Mucosa of rectum (tissue), 2 donors: Measurements from ENCODE around the gene ZNF487.

Experiments
- H3K27ac ChIP-seq, 2 donors: one replicate each; pipeline ENCODE4 v1.7.0; 2013; ENCODE audit warnings: inconsistent platforms in 2 of 2, low read depth in 2 of 2, low read length in 2 of 2
- H3K27me3 ChIP-seq, 2 donors: one replicate each; pipeline ENCODE4 v1.7.0; 2013; ENCODE audit warnings: low read length in 2 of 2; ENCODE audit not compliant: control insufficient read depth in 2 of 2, insufficient read depth in 2 of 2
- H3K36me3 ChIP-seq, 2 donors: one replicate each; pipeline ENCODE4 v1.7.0; 2013; ENCODE audit warnings: low read length in 2 of 2; ENCODE audit not compliant: control insufficient read depth in 2 of 2, insufficient read depth in 2 of 2
- H3K4me1 ChIP-seq, 2 donors: one replicate each; pipeline ENCODE4 v1.7.0; 2013; ENCODE audit warnings: low read length in 2 of 2, mild to moderate bottlenecking in 1 of 2; ENCODE audit not compliant: control insufficient read depth in 2 of 2, insufficient read depth in 2 of 2
- H3K4me3 ChIP-seq, 2 donors: one replicate each; pipeline ENCODE4 v1.7.0; 2013; ENCODE audit warnings: low read length in 2 of 2
- H3K9ac ChIP-seq, 2 donors: one replicate each; pipeline ENCODE4 v1.7.0; 2013; ENCODE audit warnings: low read length in 2 of 2, low read depth in 1 of 2, mild to moderate bottlenecking in 1 of 2
- H3K9me3 ChIP-seq, 2 donors: one replicate each; pipeline ENCODE4 v1.7.0; 2013; ENCODE audit warnings: low read length in 2 of 2; ENCODE audit not compliant: control insufficient read depth in 2 of 2
- donor health status: healthy.
- donor health status: Normal muscosa, but diverticular disease.

Gene ZNF487

DNA sequence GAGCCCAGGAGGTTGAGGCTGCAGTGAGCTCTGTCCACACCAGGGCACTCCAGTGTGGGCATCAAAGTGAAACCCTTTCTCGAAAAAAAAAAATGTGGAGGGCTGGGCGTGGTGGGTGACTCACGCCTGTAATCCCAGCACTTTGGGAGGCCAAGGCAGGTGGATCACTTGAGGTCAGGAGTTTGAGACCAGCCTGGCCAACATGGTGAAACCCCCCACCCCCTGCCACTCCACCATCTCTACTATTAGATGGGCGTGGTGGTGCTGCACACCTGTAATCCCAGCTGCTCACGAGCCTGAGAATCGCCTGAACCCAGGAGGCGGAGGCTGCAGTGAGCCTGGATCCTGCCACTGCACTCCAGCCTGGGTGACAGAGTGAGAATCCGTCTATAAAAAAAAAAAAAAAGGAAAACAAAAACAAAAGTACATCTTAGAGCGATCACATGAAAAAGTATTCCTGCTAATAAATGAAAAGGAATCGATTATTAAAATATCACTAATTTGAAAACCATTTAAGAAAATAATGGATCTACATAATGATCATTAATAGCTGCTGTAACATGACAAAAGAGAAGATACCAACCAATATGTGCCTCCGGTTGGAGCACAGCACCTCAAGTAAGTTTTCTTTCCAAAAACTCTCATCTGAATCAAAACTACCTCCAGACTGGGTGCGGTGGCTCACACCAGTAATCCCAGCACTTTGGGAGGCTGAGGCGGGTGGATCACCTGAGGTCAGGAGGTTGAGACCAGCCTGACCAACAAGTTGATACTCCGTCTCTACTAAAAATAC, 32.8 kb upstream of the ZNF487 start:
- Histone ChIP-seq H3K9ac (no peak overlapping the region), H3K27ac (peak overlapping the region; percentile 3 to 32), H3K4me1 (peaks cover 36 to 49% of the 10 kb centered on the region in 2 donors), H3K27me3 (no peaks in the 10 kb centered on the region), H3K4me3 (peak overlapping the region in 1 of 2 donors; percentile 48), H3K9me3 (no peaks in the 10 kb centered on the region), H3K36me3 (peaks cover 0 to 10% of the 10 kb centered on the region in 2 donors)

- H3K27me3 ChIP-seq = no peaks in the 10 kb centered on the region
- H3K4me1 ChIP-seq = peaks cover 31 to 44% of the 10 kb centered on the region in 2 donors
- H3K4me3 ChIP-seq = peak overlapping the region in 1 of 2 donors; percentile 59
- H3K27ac ChIP-seq = no peak overlapping the region
- H3K9me3 ChIP-seq = no peaks in the 10 kb centered on the region
- no peak overlapping the region for H3K9ac ChIP-seq
- peaks cover 0 to 4% of the 10 kb centered on the region in 2 donors for H3K36me3 ChIP-seq
Observed at GRCh38 chr10:43404704-43405084, 32.2 kb upstream of the ZNF487 start.

- H3K27ac ChIP-seq = peak overlapping the region; percentile 96 to 99
- peaks cover 28 to 41% of the 10 kb centered on the region in 2 donors for H3K4me1 ChIP-seq
- no peaks in the 10 kb centered on the region for H3K9me3 ChIP-seq
- peak overlapping the region; percentile 83 to 96 for H3K9ac ChIP-seq
- H3K27me3 ChIP-seq = no peaks in the 10 kb centered on the region
- no peaks in the 10 kb centered on the region for H3K36me3 ChIP-seq
- peak overlapping the region; percentile 74 to 88 for H3K4me3 ChIP-seq
Observed at GRCh38 chr10:43407148-43407575, 29.7 kb upstream of the ZNF487 start.

- H3K4me1 ChIP-seq = peaks cover 28 to 35% of the 10 kb centered on the region in 2 donors
- peak overlapping the region; percentile 96 to 99 for H3K27ac ChIP-seq
- H3K36me3 ChIP-seq = no peaks in the 10 kb centered on the region
- H3K27me3 ChIP-seq = no peaks in the 10 kb centered on the region
- H3K4me3 ChIP-seq = peak overlapping the region; percentile 74 to 88
- peak overlapping the region; percentile 83 to 96 for H3K9ac ChIP-seq
- H3K9me3 ChIP-seq = no peaks in the 10 kb centered on the region
Observed at GRCh38 chr10:43407576-43408330, 29.2 kb upstream of the ZNF487 start.

GRCh38 chr10:43408331-43408709, 28.6 kb upstream of the ZNF487 start:
- no peaks in the 10 kb centered on the region for H3K27me3 ChIP-seq
- H3K27ac ChIP-seq = peak overlapping the region; percentile 96 to 99
- no peaks in the 10 kb centered on the region for H3K36me3 ChIP-seq
- H3K4me1 ChIP-seq = peaks cover 25 to 31% of the 10 kb centered on the region in 2 donors
- peak overlapping the region; percentile 83 to 96 for H3K9ac ChIP-seq
- H3K4me3 ChIP-seq = peak overlapping the region; percentile 74 to 88
- no peaks in the 10 kb centered on the region for H3K9me3 ChIP-seq

DNA sequence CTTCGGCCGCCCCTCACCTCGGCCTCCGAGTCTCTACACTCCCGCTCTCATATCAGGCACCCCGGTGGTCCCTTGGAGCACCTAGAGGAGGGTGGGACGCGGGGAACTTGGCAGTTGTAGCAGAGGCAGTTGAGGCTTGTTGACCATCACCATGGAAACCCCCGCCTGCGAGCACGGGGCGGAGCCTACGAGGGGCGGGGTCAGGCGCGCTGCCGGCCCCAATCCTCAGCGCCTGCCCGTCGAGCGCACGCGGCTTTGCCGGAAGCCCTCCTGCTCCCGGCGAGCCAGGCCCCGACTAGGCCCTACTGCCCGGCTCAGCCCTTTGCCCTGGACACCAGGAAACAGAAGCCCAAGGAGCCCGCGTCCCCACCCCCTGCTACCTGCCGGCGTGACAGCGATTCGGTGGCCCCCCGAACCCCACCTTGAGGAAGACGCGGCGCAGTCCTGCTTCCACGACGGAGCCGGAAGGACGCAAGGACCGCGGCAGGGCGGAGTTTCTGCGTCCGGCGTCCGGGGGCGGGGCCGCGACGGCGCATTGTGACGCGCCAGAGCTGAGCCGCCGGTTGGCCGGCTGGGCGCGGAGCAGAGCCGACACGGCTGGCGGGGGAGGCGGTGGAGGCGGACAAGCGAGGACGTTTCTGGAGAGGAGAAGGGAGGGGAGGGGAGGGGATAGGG, 28.1 kb upstream of the ZNF487 start, which contains the start of gene HNRNPF:
Gene HNRNPF (minus strand): TSS at position 477 of the 675 bp plus-strand sequence. CDS start 21,302 bp downstream, outside the sequence.
- H3K9me3 ChIP-seq = no peaks in the 10 kb centered on the region
- no peaks in the 10 kb centered on the region for H3K36me3 ChIP-seq
- H3K4me3 ChIP-seq = peak within 1 kb of the TSS; percentile 88 to 90
- no peaks in the 10 kb centered on the region for H3K27me3 ChIP-seq
- peak within 1 kb of the TSS; percentile 96 to 98 for H3K9ac ChIP-seq
- peak within 1 kb of the TSS; percentile 96 to 99 for H3K27ac ChIP-seq
- H3K4me1 ChIP-seq = peaks cover 20 to 26% of the 10 kb centered on the region in 2 donors

DNA sequence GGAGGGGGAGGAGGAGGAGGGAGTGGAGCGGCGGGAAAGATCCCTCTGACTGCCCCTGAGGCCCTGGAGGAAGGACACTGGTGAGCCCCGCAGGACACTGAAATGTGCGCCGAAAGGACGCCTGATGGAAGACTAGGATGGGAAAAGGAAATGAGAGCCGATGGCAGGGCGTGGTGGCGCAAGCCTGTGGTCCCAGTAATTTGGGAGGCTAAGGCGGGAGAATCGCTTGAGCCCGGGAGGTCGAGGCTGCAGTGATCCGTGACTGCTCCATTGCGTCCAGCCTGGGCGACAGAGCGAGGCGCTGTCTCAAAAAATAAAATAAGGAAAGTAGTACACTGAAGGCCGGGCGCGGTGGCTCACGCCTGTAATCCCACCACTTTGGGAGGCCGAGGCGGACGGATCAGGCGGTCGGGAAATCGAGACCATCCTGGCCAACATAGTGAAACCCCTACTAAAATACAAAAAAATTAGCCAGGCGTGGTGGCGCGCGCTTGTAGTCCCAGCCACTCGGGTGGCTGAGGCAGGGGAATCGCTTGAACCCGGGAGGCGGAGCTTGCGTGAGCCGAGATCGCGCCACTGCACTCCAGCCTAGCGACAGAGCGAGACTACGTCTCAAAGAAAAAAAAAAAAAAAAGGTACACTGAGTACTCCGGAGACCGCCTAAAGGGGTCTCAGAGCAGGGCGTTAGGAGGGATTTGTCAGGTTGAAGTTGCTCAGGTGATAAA, 27.4 kb upstream of the ZNF487 start:
- Histone ChIP-seq H3K9ac (peak overlapping the region; percentile 96 to 98), H3K27ac (peak overlapping the region; percentile 96 to 99), H3K36me3 (no peaks in the 10 kb centered on the region), H3K9me3 (no peaks in the 10 kb centered on the region), H3K27me3 (no peaks in the 10 kb centered on the region), H3K4me1 (peaks cover 15 to 19% of the 10 kb centered on the region in 2 donors), H3K4me3 (peak overlapping the region; percentile 79 to 90)

DNA sequence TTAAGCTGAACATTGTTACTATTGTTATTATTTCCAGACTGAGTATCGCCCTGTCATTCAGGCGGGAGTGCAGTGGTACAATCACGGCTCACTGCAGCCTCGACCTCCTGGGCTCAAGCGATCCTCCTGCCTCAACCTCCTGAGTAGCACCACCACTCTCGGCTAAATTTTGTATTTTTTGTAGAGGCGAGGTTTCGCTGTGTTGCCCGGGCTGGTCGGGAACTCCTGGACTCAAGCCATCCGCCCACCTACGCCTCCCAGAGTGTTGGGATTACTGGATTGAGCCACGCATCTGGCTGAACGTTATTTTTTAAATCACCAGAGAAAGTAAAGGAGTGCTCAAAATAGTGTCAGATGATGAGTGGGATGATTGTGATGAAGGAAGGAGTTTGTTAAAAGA, 26.6 kb upstream of the ZNF487 start:
- Histone ChIP-seq H3K27ac (peak overlapping the region; percentile 96 to 99), H3K9ac (peak overlapping the region in 1 of 2 donors; percentile 96), H3K36me3 (no peaks in the 10 kb centered on the region), H3K27me3 (no peaks in the 10 kb centered on the region), H3K9me3 (no peaks in the 10 kb centered on the region), H3K4me3 (peak overlapping the region in 1 of 2 donors; percentile 90), H3K4me1 (peaks cover 13% of the 10 kb centered on the region in 2 donors)

GRCh38 chr10:43411536-43411935, 25.4 kb upstream of the ZNF487 start:
- Histone ChIP-seq H3K27ac (no peak overlapping the region), H3K36me3 (no peaks in the 10 kb centered on the region), H3K9me3 (no peaks in the 10 kb centered on the region), H3K27me3 (no peaks in the 10 kb centered on the region), H3K4me1 (peaks cover 2 to 4% of the 10 kb centered on the region in 2 donors), H3K4me3 (no peak overlapping the region), H3K9ac (no peak overlapping the region)
